Progenitor cell of endocrine pancreas (in vitro differentiated cells): ENCODE data around the gene STRA8. TPM values are rescaled to one million over a fixed set of nuclear protein-coding genes. Genes with fewer than 3 reads are reported as not detected.

Source experiments
- DNase-seq: peaks from one replicate; pipeline ENCODE4 v3.0.0; 2021; ENCODE audit warnings: low spot score; ENCODE audit not compliant: unreplicated experiment
- H3K27ac Mint-ChIP-seq: 2 replicates; pipeline ENCODE4 v1.8.0; 2021; ENCODE audit warnings: mild to moderate bottlenecking, moderate library complexity, mixed read lengths
- H3K27me3 Mint-ChIP-seq: 2 replicates; pipeline ENCODE4 v1.8.0; 2021; ENCODE audit warnings: mixed read lengths
- H3K36me3 Mint-ChIP-seq: 2 replicates; pipeline ENCODE4 v1.8.0; 2022; ENCODE audit warnings: mixed read lengths; ENCODE audit not compliant: insufficient read depth
- H3K4me1 Mint-ChIP-seq: 2 replicates; pipeline ENCODE4 v1.8.0; 2021; ENCODE audit warnings: low read depth, mixed read lengths
- H3K4me3 Mint-ChIP-seq: 2 replicates; pipeline ENCODE4 v1.8.0; 2021; ENCODE audit warnings: low read depth, mild to moderate bottlenecking, moderate library complexity, mixed read lengths
- H3K9me3 Mint-ChIP-seq: 2 replicates; pipeline ENCODE4 v1.8.0; 2021; ENCODE audit warnings: low read depth, mixed read lengths
- total RNA-seq: library from RNA; stranded (reverse); gene quantifications from 2 replicates; pipeline ENCODE4 v1.2.1, GENCODE V29; 2021
- TF ChIP-seq, protein P1 (sequence below): fragments of 200-600 bp; sonication (generic); IDR thresholded peaks from one replicate; pipeline ENCODE4 v1.5.0; 2021; ENCODE audit warnings: antibody characterized with exemption, mild to moderate bottlenecking; ENCODE audit not compliant: unreplicated experiment

Gene STRA8
- total RNA-seq, 1 donor from 2014 or later = not detected

DNA sequence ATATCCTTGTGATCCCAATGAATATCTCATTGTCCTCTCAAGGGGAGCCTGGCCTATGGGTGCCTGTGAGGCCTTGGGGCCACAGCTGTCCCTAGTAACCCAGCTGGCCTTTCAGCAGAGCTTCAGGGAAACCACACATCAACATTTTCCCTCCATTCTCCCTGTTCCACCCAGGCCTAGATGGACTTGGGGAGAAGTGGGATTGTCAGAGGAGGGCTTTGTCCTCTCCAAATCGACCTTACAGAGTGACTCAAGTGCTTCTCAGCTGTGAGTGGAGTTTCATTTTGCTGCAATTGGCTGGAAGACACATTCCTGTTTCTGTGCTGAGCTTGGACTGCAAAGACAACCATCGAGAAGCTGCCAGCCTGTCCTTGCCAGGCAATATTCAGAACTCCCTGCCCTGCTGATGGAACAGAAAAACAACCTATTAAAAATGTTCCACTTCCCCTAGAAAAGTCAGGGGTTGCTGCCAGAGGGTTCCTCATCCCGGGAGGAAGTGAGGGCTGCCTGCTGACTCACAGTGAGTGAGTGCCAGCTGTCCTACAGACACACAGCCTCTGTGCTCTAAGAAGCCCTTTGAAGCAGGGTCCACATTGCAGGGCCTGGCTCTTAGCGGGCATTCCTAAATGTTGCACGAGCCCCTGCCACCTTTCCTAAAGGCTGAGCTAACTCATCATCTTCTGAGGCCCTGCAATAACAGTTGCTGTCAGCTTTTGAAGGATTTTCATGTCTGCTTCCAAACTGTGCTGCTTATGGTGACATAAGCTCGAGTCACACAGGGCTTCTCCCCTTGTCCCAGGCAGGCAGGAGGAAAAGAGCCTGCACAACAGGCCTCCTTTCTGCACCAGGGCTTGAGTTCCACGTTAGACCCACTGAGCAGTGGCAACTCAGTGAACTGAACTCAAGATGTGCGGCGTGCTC, 20.5 kb downstream of the STRA8 start:
- Mint-ChIP-seq H3K4me1 (peaks cover 2% of the 10 kb centered on the region), H3K4me3 (no peak overlapping the region), H3K36me3 (no peaks in the 10 kb centered on the region), H3K27ac (no peak overlapping the region), H3K9me3 (no peaks in the 10 kb centered on the region), H3K27me3 (peaks cover 5% of the 10 kb centered on the region)
- TF ChIP-seq, protein P1, sequence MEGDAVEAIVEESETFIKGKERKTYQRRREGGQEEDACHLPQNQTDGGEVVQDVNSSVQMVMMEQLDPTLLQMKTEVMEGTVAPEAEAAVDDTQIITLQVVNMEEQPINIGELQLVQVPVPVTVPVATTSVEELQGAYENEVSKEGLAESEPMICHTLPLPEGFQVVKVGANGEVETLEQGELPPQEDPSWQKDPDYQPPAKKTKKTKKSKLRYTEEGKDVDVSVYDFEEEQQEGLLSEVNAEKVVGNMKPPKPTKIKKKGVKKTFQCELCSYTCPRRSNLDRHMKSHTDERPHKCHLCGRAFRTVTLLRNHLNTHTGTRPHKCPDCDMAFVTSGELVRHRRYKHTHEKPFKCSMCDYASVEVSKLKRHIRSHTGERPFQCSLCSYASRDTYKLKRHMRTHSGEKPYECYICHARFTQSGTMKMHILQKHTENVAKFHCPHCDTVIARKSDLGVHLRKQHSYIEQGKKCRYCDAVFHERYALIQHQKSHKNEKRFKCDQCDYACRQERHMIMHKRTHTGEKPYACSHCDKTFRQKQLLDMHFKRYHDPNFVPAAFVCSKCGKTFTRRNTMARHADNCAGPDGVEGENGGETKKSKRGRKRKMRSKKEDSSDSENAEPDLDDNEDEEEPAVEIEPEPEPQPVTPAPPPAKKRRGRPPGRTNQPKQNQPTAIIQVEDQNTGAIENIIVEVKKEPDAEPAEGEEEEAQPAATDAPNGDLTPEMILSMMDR = no peak
- no peak for DNase-seq

DNA sequence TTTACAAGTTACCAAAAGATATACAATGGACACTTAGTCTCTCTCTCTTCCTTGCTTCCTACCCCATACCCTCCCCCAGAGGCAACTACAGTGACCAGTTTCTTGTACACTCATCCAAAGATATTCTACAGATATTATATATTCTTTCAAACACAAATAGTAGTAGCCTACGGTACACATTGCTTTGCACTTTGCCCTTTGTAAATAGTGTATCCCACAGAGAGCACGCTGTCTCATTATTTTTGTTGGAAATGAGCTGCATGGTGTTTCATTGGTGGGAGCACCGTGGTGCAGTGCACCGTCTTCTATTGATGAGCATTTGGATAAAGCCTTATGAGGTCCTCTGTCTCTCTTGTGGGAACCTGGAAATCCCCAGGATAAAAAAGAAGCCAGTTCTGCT, 24.2 kb downstream of the STRA8 start:
- Mint-ChIP-seq H3K4me1 (peaks cover 13% of the 10 kb centered on the region), H3K9me3 (no peaks in the 10 kb centered on the region), H3K4me3 (no peak overlapping the region), H3K27me3 (peaks cover 8% of the 10 kb centered on the region), H3K27ac (no peak overlapping the region), H3K36me3 (no peaks in the 10 kb centered on the region)
- TF ChIP-seq, protein P1 = no peak
- DNase-seq = no peak

DNA sequence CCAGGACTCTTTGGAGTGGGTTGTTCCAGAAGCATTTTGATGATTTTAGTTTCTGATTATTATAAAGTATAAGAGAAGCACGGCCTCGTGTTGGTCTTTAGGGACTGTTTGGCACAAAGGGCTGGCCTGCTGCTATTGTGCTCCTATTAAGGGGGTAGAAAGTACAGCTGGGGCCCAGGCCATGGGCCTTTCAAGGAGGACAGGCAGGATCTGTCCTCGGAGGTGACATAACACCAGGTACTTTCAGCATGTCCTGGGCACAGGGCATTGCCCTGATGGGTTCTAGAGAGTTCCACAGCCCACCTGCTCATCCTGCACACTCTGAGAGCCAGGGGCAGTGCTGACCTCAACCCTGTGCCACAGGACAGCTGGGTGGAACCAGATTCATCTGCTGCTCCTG, 24.9 kb downstream of the STRA8 start:
- TF ChIP-seq, protein P1 = no peak
- Mint-ChIP-seq H3K36me3 (no peaks in the 10 kb centered on the region), H3K4me1 (peaks cover 13% of the 10 kb centered on the region), H3K9me3 (no peaks in the 10 kb centered on the region), H3K27me3 (peaks cover 8% of the 10 kb centered on the region), H3K27ac (no peak overlapping the region), H3K4me3 (no peak overlapping the region)
- DNase-seq = no peak

DNA sequence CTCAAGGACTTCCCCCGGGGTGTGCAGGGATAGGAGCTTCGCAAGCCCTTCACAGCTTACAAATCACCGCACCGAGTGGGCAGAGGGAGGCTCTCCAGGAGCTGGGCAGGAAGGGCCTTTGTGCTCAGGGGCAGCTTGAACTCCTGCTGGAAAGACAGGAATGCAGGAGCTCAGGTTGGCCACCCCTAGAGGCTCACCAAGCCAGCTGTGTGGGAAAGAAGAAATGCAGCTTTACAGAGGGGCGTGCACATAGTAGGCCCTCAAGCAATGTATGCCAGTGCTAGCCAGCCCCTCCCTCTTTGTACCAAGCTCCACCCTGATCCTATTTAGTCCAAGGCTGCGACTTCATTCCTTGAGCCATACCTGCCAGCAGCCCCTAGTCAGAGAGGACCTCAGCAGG, 26.1 kb downstream of the STRA8 start:
- TF ChIP-seq, protein P1 = no peak
- no peak for DNase-seq
- Mint-ChIP-seq H3K9me3 (no peaks in the 10 kb centered on the region), H3K4me3 (no peak overlapping the region), H3K4me1 (peaks cover 13% of the 10 kb centered on the region), H3K36me3 (no peaks in the 10 kb centered on the region), H3K27ac (no peak overlapping the region), H3K27me3 (peaks cover 7% of the 10 kb centered on the region)

DNA sequence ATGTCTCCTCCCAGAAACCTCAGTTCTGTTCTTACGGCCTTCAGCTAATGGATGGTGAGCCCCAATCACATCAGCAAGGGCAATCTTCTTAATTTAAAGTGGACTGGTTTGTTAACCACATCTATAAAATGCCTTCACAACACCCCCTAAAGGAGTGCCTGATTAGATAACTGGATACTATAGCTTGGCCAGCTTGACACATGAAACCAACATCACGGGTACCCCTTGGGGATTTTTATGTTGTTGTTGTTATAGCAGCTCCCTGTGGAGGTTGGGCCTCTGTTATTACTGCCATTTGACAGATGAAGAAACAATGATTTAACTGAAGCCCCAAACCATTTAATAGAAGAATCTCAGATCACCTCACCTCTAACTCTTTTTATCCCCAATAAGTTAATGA, 26.8 kb downstream of the STRA8 start:
- H3K4me3 Mint-ChIP-seq = no peak overlapping the region
- H3K36me3 Mint-ChIP-seq = no peaks in the 10 kb centered on the region
- peaks cover 3% of the 10 kb centered on the region for H3K27me3 Mint-ChIP-seq
- TF ChIP-seq, protein P1 = no peak
- DNase-seq = no peak
- H3K4me1 Mint-ChIP-seq = peaks cover 13% of the 10 kb centered on the region
- H3K9me3 Mint-ChIP-seq = no peaks in the 10 kb centered on the region
- H3K27ac Mint-ChIP-seq = no peak overlapping the region
